AML-193 (cell line): ENCODE results near the gene RUBCNL.
A peak's percentile ranks its signal among the peaks of the same experiment; 100 is the strongest.
"Not testable (repeated sequence)": the region's sequence is repeated elsewhere in the genome, so short reads cannot be mapped to it uniquely, and the experiment has no call there.

Source experiments
- DNase-seq, 2 experiments: peaks; one replicate each; lab custom pipeline; 2025; lab: John Stamatoyannopoulos, UW

Gene RUBCNL

GRCh38 chr13:46387064-46387851, at the start of gene RUBCNL:
Gene RUBCNL, minus strand, starts transcription at chr13:46387252. Its CDS starts 14,777 bp downstream, at chr13:46372475.
- no peak for DNase-seq

GRCh38 chr13:46429558-46429957, 42.5 kb upstream of the RUBCNL start:
- not testable (repeated sequence) for DNase-seq

GRCh38 chr13:46405457-46405856, 18.4 kb upstream of the RUBCNL start:
- DNase-seq, result peak; percentile 68 to 78

GRCh38 chr13:46404733-46405100, 17.7 kb upstream of the RUBCNL start:
- peak; percentile 58 to 67 for DNase-seq

- DNase-seq, result peak; percentile 97 to 98
These were observed 17.0 kb upstream of the RUBCNL start for GRCh38 chr13:46403851-46404732.

- no peak for DNase-seq
These were observed 15.1 kb upstream of the RUBCNL start for GRCh38 chr13:46402178-46402577.

GRCh38 chr13:46401432-46401831, 14.4 kb upstream of the RUBCNL start:
- DNase-seq, result peak in 1 of 2 experiments; percentile 46

GRCh38 chr13:46396341-46396740, 9.3 kb upstream of the RUBCNL start:
- DNase-seq, result no peak

GRCh38 chr13:46392967-46393366, 5.9 kb upstream of the RUBCNL start:
- DNase-seq, result no peak

- DNase-seq, result peak; percentile 91 to 96
These were observed 2.7 kb upstream of the RUBCNL start for GRCh38 chr13:46389457-46390451.

- no peak for DNase-seq
These were observed 1.8 kb upstream of the RUBCNL start for GRCh38 chr13:46388846-46389245.

GRCh38 chr13:46388308-46388707, 1.3 kb upstream of the RUBCNL start:
- DNase-seq, result no peak

GRCh38 chr13:46386392-46387063, 524 bp downstream of the RUBCNL start:
- no peak for DNase-seq

- no peak for DNase-seq
These were observed 1.1 kb downstream of the RUBCNL start for GRCh38 chr13:46385946-46386345.

- no peak for DNase-seq
These were observed 3.7 kb downstream of the RUBCNL start for GRCh38 chr13:46383383-46383782.

- DNase-seq, result peak; percentile 57 to 75
These were observed 4.8 kb downstream of the RUBCNL start for GRCh38 chr13:46382224-46382623.

GRCh38 chr13:46380242-46380641, 6.8 kb downstream of the RUBCNL start:
- no peak for DNase-seq

GRCh38 chr13:46379611-46380010, 7.4 kb downstream of the RUBCNL start:
- no peak for DNase-seq

GRCh38 chr13:46378411-46378810, 8.6 kb downstream of the RUBCNL start:
- peak; percentile 43 to 49 for DNase-seq

- DNase-seq, result no peak
These were observed 9.5 kb downstream of the RUBCNL start for GRCh38 chr13:46377554-46377953.

- DNase-seq, result peak; percentile 72 to 77
These were observed 12.3 kb downstream of the RUBCNL start for GRCh38 chr13:46374710-46375109.
